Measurements from ENCODE around the gene NEURL3.
A peak's percentile ranks its signal among the peaks of the same experiment; 100 is the strongest.

NEURL3 gene

DNA sequence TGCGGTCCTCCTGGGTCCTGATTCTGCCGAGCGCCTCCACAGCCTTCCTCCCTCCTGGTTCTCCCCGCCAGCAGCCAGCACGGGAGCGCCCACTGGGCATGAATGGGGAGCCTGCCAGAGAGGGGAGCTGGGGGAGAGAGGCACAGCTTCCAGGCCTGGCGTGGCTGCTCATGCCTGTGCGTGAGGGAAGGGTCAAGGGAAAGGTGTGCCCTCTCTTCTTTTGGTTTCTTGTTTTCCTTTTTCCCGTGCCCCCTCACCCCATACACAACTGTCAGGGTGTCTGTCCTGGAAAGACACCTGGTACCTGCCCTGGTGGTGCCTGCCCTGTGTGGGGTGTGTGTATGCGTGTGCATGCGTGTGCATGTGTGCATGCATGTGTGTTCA, 4.7 kb upstream of the NEURL3 start:
- no peak for TF ChIP-seq CTCF (IDR thresholded peaks at IDR 0.05; ENCODE audit: insufficient read depth, missing control alignments)
- DNase-seq (ENCODE audit: insufficient read length, low spot score) (no peak), FAIRE-seq (no peak)

DNA sequence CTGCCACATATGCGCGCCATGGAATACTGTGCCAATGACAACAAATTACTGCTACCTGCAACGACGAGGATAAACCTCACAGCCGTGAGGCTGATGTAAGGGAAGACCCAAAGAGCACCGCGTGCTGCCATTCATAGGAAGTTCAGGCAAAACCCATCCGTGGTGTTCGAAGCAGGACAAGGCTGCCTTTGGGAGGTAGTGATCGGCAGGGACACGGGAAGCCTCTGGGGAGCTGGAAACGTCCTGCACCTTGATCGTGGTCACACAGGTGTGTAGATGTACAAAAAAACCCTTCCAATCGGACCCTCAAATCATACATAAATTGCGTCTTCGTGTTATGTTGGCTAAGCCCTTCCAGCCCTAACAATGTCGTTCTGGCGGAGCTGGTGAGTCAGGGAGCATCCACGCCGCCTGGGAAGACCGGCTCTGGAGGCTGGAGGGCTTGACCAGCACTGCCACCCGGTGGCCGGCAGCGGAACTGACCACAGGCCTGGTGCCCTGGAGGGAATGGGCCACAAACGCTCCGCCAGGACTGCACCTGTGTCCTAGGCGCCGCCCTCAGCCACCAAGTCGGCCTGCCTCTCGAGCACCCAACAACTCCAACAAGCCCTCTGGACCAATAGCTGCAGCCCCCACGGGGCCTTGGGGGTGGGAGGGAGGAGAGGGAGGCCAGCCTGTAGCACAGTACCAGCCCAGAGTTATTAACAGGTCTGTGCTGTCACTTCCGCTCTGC, 4.1 kb upstream of the NEURL3 start:
- FAIRE-seq (no peak), DNase-seq (ENCODE audit: insufficient read length, low spot score) (peak; percentile 58)

DNA sequence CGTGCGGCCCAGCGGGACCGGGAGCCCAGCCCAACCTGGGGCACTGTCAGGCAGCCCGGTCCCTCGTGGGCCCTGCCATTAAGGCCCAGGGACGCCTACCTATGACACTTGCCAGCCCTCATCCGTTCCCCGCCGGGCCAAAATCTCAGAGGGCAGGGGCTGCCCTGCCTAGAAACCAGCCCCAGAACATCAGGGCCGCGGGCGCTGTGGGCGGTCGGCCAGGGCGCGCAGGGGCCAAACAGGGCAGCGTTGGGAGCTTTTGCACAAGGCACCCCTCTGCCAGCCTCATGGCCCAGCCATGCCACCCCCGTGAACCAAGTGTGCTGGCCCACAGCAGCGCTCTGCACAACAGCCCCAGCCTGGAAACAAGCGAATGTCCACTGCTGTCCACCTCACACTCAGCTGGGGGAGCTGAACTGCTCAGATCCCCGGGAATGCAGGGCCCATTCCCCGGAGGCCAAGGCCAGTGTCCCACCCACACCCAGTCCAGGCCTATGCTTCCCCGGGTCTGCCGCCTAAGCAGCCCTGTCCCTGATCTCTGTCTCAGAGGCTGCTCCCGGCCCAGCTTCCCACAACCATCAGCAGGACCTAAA, 3.5 kb upstream of the NEURL3 start:
- no peak for FAIRE-seq
- DNase-seq (ENCODE audit: insufficient read length, low spot score) = no peak
- TF ChIP-seq CTCF (IDR thresholded peaks at IDR 0.05; ENCODE audit: insufficient read depth, missing control alignments) = no peak

More for the DNA sequence above, 4.1 kb upstream of the NEURL3 start:
- TF ChIP-seq CTCF (IDR thresholded peaks at IDR 0.05; ENCODE audit: insufficient read depth, missing control alignments) = peak; percentile 86

DNA sequence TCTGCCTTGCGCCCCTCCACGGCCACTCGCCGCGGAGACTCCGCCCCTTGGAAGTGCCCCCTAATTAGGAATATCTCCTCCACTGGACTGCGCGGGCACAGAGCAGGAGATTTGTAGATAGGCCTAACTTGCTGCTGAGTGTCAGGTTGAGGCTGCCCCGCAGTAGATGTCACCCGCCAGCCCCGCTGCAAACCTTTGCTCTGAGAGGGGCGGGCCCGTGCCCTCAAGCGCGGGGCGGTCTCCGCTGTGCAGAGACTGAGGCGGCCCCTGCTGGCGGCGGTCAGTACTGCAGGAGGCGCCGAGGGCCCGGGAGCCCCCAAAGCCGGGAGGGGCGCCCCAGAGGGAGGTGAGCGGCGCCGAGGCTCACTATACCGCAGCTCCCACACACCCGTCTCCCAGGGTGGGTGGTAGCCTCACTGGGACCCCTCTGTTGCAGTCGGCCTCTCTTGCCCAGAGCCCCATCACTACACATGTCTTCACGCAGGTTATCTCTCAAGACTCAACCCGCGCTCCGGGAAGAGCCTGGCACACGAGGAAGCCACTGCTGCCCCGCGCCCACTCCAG, 2.9 kb upstream of the NEURL3 start:
- peak; percentile 56 for TF ChIP-seq CTCF (IDR thresholded peaks at IDR 0.05; ENCODE audit: insufficient read depth, missing control alignments)
- FAIRE-seq (no peak), DNase-seq (ENCODE audit: insufficient read length, low spot score) (peak; percentile 59)

GRCh38 chr2:96506907-96507240, 1.7 kb upstream of the NEURL3 start:
- TF ChIP-seq CTCF (IDR thresholded peaks at IDR 0.05; ENCODE audit: insufficient read depth, missing control alignments) = no peak
- no peak for FAIRE-seq
- DNase-seq (ENCODE audit: insufficient read length, low spot score) = no peak

- no peak for FAIRE-seq
- no peak for TF ChIP-seq CTCF (IDR thresholded peaks at IDR 0.05; ENCODE audit: insufficient read depth, missing control alignments)
These were observed 1.1 kb upstream of the NEURL3 start for GRCh38 chr2:96506016-96506906.

More at GRCh38 chr2:96506016-96506906, 1.1 kb upstream of the NEURL3 start:
- DNase-seq (ENCODE audit: insufficient read length, low spot score) = no peak
